Fibroblast of skin of scalp (primary cell): Measurements from ENCODE around the gene PPRC1.

ENCODE experiments used
- DNase-seq: peaks from one replicate; pipeline ENCODE4 v3.0.0-alpha.2; 2013

Gene PPRC1

GRCh38 chr10:102117391-102118159, 15.3 kb upstream of the PPRC1 start:
- DNase-seq = peak; percentile 90

GRCh38 chr10:102118867-102119266, 14.0 kb upstream of the PPRC1 start:
- DNase-seq = peak; percentile 65

- peak; percentile 82 for DNase-seq
These were observed 13.3 kb upstream of the PPRC1 start for GRCh38 chr10:102119417-102120141.

- DNase-seq = peak; percentile 81
These were observed 12.5 kb upstream of the PPRC1 start, which contains the start of gene LDB1 for GRCh38 chr10:102120142-102120990. Gene LDB1, minus strand, starts transcription at chr10:102120368. Its CDS starts 258 bp downstream, at chr10:102120110.

GRCh38 chr10:102120991-102121738, 11.7 kb upstream of the PPRC1 start:
- DNase-seq = peak; percentile 89

- peak; percentile 58 for DNase-seq
These were observed 11.0 kb upstream of the PPRC1 start for GRCh38 chr10:102121739-102122372.

GRCh38 chr10:102122450-102122849, 10.4 kb upstream of the PPRC1 start:
- DNase-seq = no peak

GRCh38 chr10:102123223-102123622, 9.6 kb upstream of the PPRC1 start:
- no peak for DNase-seq

GRCh38 chr10:102131286-102132170, 1.3 kb upstream of the PPRC1 start:
- peak; percentile 45 for DNase-seq

- no peak for DNase-seq
These were observed 662 bp upstream of the PPRC1 start for GRCh38 chr10:102132193-102132562.

- peak; percentile 85 for DNase-seq
These were observed 744 bp downstream of the PPRC1 start for GRCh38 chr10:102133373-102134195.

- no peak for DNase-seq
These were observed 1.6 kb downstream of the PPRC1 start for GRCh38 chr10:102134416-102134815.

- DNase-seq = no peak
These were observed 3.2 kb downstream of the PPRC1 start for GRCh38 chr10:102135956-102136526.

- DNase-seq = no peak
These were observed 6.7 kb downstream of the PPRC1 start for GRCh38 chr10:102139281-102140110.

GRCh38 chr10:102140218-102140617, 7.4 kb downstream of the PPRC1 start:
- no peak for DNase-seq

GRCh38 chr10:102140913-102141540, 8.2 kb downstream of the PPRC1 start:
- no peak for DNase-seq

- no peak for DNase-seq
These were observed 8.8 kb downstream of the PPRC1 start for GRCh38 chr10:102141583-102142107.
